NCI-H146 (cell line): ENCODE measurements around the gene WDR36.
"Not testable (repeated sequence)": the region's sequence is repeated elsewhere in the genome, so short reads cannot be mapped to it uniquely, and the experiment has no call there.

Experiments used
- DNase-seq: peaks from one replicate; lab custom pipeline; 2025; lab: John Stamatoyannopoulos, UW

Gene WDR36

GRCh38 chr5:111135946-111136345 is 43.8 kb downstream of the WDR36 start:
- no peak for DNase-seq

DNA sequence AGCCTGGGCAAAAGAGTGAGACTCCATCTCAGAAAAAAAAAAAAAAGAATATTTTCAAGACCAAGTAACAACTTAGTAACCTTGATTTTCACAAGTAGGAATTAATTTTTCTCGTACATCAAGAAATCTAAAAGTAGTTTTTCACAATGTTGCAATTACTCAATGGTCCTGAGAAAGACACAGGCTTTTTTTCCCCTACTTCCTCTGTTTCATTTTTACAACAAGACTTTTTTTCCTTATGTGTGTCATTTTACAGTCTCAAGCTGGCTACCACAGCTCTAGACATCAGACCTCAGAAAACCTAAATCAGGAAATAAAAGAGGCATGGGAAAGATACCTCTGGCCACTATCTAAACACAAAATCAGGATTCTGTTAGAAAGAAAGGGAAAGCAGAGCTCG is 45.9 kb downstream of the WDR36 start:
- no peak for DNase-seq

DNA sequence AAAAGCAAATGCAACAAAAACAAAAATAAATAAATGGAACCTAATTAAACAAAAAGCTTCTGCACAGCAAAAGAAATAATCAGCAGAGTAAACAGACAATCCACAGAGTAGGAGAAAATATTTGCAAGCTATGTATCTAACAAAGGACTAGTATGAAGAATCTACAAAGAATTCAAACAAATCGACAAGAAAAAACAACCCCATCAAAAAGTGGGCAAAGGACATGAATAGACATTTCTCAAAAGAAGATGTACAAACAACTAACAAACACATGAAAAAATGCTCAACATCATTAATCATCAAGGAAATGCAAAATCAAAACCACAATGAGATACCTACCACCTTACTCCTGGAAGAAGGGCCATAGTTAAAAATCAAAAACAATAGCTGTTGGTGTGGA is 49.3 kb downstream of the WDR36 start:
- DNase-seq = not testable (repeated sequence)

GRCh38 chr5:111142932-111143331 is 50.8 kb downstream of the WDR36 start:
- DNase-seq = no peak

DNA sequence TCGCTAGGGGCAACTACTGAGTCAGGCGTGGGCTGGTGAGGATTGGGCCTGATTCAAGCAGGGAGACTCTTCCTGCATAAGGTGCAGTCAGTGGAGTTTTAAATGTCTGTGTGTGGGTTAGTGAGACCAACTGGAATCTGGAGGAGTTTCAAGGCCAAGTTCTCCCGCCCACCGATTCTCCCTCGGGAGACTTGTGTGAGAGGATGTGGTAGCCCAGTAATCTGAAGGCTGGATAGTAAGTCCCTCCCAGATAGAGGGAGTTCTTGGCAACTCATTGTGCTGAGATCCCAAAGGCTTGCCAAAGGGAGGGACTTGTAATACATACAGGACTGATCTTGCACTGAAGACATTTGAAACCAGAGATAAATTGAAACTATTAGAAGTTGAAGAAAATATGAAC is 51.8 kb downstream of the WDR36 start:
- no peak for DNase-seq

DNA sequence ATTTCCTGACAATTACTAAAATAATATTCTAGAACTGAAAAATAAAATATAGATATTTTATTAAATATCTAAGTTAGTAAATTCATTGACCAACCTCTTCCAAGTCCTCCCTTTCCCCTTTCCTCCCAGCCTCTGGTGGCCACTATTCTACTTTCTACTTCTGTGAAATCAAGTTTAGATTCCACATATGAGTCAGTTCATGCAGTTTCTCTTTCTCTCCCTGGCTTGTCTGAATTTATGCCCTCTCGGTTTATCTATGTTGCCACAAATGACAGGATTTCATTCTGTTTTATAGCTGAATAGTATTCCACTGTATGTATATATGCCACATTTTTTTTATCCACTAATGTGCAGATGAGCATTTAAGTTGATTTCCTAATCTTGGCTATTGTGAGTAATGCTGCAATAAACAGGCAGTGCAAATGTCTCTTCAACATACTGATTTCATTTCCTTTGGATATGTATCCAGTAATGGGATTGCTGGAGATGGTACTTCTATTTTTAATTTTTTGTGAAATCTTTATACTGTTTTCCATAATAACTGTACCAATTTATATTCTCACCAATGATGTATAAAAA is 52.3 kb downstream of the WDR36 start:
- no peak for DNase-seq

DNA sequence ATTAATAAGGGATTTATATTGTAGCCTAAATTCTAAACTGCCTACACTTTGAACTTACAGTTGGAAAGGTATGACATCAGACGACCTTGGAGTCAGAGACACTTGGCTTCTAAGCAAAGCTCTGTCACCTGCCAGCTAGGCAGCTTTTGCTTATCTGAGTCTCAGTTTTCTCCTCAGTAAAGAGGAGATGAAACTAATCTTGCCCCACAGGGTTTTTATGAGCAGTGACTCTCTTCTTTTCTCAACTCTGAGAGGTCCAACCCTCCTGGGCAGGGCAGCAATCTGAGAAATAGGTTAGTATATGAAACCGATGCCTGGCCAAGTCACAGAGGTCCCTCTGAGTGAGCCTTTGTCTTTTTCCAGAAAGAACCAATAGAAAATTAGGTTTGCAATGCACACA is 53.9 kb downstream of the WDR36 start:
- no peak for DNase-seq

- DNase-seq = no peak
Measured at GRCh38 chr5:111147502-111147901, 55.4 kb downstream of the WDR36 start.

DNA sequence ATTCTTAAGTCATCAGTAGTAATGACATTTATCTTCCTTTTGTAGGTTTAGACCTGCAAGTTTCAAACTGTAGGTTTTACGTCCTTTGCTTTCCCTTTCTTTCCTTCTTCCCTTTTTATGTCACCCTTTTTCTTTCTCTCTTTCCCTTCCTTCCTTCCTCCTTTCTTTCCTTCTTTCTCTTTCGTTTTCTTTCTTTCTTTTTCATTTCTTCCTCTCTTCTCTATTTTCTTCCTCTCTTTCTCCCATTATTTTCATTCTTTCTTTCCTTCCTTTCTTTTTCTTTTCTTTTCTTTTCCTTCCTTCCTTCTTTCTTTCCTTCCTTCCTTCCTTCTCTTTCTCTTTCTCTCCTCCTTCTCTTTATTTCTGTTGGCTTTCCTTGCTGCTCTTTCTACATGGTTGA is 59.9 kb downstream of the WDR36 start:
- no peak for DNase-seq

DNA sequence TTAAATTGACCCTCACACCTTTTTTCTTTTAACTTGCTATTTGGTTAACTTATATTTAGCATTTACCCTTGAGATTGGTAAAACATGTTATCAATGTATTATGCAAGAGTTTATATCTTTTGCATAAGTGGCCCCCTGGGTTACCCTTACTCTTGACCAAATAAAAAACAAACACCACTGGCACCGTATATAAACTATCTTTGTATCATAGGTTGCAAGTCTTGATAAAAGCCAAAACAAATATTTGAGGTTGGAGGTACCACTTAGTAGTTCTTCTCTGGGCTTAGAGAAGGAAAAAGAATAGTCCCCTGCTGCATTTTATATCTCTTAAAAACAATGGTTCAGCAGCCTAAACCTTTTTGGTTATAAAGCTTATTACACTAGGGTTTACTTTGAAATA is 61.3 kb downstream of the WDR36 start:
- DNase-seq = no peak

- no peak for DNase-seq
Measured at GRCh38 chr5:111153945-111154344, 61.8 kb downstream of the WDR36 start.

DNA sequence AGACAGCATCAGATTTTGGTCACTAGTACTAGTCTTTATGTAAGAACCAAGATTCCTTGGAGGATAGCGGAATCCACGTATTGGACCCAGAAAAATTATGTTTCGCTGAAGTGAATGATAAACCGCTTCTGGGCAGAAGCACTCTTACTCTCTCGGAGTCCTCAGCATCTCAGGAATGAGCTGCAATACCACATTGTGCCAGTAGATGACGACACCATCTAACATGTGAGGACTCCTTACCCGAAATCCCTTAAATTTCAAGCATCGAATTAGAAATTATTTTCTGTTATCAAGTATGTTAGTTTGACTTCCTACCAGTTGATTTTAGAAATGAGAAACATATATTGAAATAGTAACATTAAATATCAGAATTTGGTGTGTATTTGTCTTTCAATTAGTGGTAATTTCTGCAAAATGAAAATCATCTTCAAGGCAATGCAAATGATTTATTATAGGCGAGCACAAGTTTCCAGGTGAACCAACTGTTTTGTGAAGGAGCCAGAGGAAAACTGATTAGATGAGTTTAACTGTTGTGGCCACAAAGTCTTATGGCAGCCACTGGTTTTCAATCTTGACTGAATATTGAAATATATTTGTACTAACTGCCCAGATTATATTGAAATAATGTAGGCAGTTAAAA is 66.1 kb downstream of the WDR36 start:
- peak; percentile 70 for DNase-seq

- DNase-seq = no peak
Measured at GRCh38 chr5:111159845-111160244, 67.7 kb downstream of the WDR36 start.

- DNase-seq = no peak
Measured at GRCh38 chr5:111163000-111163399, 70.9 kb downstream of the WDR36 start.

- DNase-seq = peak; percentile 26
Measured at GRCh38 chr5:111165058-111165457, 72.9 kb downstream of the WDR36 start.

GRCh38 chr5:111167551-111167950 is 75.4 kb downstream of the WDR36 start:
- DNase-seq = no peak

GRCh38 chr5:111168608-111169007 is 76.5 kb downstream of the WDR36 start:
- no peak for DNase-seq

DNA sequence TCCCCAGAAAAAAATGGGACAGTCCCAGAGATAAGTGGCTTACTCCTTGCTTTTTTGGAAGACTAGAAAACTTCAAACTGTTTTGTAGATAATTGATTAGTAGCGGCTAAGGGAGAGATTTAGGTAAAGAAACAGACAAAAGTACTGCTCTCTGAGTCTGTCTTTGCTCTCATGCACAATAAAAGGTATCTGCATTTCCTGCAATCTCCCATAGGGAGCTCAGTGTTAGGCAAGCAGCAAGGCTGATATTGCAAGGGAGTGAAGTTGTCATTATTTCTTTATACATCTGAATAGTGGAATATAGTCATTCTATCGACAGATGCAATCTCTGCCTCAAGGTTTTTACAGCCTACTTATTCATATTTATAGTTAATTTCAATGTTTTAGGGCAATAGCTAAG is 77.1 kb downstream of the WDR36 start:
- DNase-seq = no peak

DNA sequence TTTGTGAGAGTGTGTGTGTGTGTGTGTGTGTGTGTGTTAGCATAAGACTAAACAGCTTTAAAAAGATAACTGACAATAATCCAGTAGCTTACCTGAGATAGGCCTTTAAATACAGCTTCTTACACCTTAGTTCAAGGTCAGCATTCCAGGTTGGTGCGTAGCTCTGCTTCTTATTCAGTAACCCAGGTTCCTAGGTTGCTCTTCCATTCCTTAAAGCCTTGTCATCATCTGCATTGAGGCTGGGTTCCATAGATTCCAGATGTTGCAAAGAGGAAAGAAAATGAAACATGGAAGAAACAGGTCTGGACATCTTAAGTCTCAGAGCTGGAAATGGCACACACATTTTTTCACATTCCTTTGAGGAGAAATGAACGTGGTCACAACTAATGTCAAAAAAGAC is 78.1 kb downstream of the WDR36 start:
- DNase-seq = no peak

GRCh38 chr5:111172504-111172903 is 80.4 kb downstream of the WDR36 start:
- DNase-seq = no peak

- no peak for DNase-seq
Measured at GRCh38 chr5:111173476-111173875, 81.3 kb downstream of the WDR36 start.
